GM08714 (cell line): ENCODE results near the gene DLGAP1.

Experiments
- H3K4me3 ChIP-seq: fragments of 200-500 bp; sonication (Bioruptor generic); 2 replicates; pipeline ENCODE4 v1.5.1; 2014; ENCODE audit warnings: mild to moderate bottlenecking, low read length, inconsistent platforms
- ZNF274 ChIP-seq: IDR thresholded peaks from 2 replicates; pipeline ENCODE4 v1.6.1; 2012; ENCODE audit warnings: mild to moderate bottlenecking, low read depth, low read length

DLGAP1 gene

DNA sequence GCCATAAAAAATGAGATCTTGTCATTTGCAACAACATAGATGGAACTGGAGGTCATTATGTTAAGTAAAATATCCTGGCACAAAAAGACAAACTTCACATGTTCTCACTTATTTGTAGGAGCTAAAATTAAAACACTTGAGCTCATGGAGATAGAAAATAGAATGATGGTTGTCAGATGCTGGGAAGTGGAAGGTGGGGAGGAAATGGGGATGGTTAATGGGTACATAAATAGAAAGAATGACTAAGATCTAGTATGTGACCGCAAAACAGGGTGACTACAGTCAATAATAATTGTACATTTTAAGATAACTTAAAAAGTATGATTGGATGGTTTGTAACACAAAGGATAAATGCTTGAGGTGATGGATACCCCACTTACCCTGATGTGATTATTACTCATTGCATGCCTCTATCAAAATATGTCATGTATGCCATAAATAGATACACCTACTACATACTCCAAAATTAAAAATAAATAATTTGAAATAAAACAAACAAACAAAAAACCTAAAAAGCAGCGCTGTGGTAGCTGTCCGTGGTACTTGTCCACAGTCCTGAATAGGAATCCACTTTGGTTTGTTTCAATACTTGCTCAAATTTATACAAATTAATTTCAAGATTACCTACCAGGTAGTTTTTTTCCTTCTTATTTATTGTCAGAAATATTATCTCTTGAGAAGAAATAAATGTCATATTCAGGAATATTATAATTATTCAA, 224.5 kb downstream of the DLGAP1 start:
- TF ChIP-seq ZNF274 = no peak
- H3K4me3 ChIP-seq = no peak overlapping the region

GRCh38 chr18:4224031-4224704, 230.9 kb downstream of the DLGAP1 start:
- TF ChIP-seq ZNF274 = no peak
- H3K4me3 ChIP-seq = no peak overlapping the region

- no peak for TF ChIP-seq ZNF274
- H3K4me3 ChIP-seq = no peak overlapping the region
Observed at GRCh38 chr18:4211111-4211837, 243.8 kb downstream of the DLGAP1 start.

GRCh38 chr18:4208366-4208765, 246.7 kb downstream of the DLGAP1 start:
- no peak overlapping the region for H3K4me3 ChIP-seq
- TF ChIP-seq ZNF274 = no peak

- no peak overlapping the region for H3K4me3 ChIP-seq
- no peak for TF ChIP-seq ZNF274
Observed at GRCh38 chr18:4207383-4207985, 247.6 kb downstream of the DLGAP1 start.

DNA sequence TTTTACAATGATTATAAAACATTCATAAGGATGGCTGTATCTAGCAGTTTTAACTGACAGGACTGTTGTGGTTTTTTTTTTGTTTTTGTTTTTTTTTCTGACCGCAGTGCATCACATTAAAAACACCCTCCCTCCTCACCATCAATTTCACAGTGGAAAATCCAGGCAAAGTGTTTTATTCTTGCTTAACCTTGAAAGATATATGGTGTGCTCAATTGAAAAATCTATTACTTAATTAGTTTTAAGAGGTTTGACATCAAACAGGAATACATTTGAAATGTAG, 250.7 kb downstream of the DLGAP1 start:
- H3K4me3 ChIP-seq = no peak overlapping the region
- TF ChIP-seq ZNF274 = no peak

- TF ChIP-seq ZNF274 = no peak
- no peak overlapping the region for H3K4me3 ChIP-seq
Observed at GRCh38 chr18:4203568-4204437, 251.3 kb downstream of the DLGAP1 start.

DNA sequence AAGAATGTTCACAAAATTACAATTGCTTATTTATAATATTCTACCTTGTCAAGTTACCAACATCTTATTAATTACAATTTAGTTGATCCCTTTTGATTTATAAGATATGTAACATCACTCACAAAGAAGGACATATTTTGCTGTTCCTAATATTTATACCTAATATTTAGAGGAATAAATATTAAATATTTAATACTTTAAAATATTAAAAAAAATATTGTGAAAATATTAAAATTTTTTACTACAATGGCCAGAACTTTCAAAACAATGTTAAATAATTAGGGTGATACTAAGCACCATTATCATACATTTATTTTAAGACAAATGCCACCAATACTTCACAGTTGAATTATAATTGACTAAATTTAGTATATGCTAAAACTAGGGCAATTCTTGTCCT, 254.7 kb downstream of the DLGAP1 start:
- TF ChIP-seq ZNF274 = no peak
- H3K4me3 ChIP-seq = no peak overlapping the region

DNA sequence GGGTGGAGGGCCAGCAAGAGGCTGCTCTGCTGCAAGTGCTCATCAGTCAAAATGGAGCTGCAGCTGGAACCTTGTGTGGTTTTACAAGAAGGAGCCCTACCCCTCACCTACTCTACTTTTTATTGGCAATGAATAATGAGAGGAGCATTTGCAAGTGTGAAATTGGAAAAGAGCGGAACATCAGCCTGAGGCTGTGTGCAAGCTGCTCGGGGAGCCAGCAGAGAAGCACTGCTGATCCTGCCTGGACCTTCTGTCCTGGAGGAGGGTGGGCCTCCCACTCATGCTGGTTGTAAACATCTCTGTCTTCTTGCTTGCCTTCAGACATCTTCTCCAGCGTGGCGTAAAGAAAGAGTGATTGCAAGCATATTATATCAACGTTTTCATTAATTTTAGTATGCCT, 256.2 kb downstream of the DLGAP1 start:
- H3K4me3 ChIP-seq = no peak overlapping the region
- TF ChIP-seq ZNF274 = no peak

DNA sequence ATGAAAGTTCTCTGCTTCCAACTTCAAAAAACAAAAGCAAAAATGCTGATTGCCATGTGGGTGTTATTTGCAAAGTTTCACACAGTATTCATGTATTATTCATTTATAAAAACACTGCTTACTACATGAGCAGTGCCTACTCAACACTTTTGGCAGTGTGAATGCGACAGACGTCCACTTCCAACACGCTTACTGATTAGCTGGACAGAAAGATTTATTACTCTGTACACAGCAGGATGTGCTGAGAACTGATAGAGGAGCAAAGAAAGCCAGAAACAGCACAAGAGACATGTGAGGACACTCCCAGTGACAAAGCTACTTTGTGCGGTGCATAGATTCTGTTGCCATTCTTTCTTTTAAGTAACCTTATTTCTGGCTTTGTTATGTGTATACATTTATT, 258.8 kb downstream of the DLGAP1 start:
- no peak for TF ChIP-seq ZNF274
- no peak overlapping the region for H3K4me3 ChIP-seq

- no peak for TF ChIP-seq ZNF274
- no peak overlapping the region for H3K4me3 ChIP-seq
Observed at GRCh38 chr18:4193086-4193485, 262.0 kb downstream of the DLGAP1 start.

GRCh38 chr18:4181882-4182568, 273.1 kb downstream of the DLGAP1 start:
- no peak overlapping the region for H3K4me3 ChIP-seq
- no peak for TF ChIP-seq ZNF274

DNA sequence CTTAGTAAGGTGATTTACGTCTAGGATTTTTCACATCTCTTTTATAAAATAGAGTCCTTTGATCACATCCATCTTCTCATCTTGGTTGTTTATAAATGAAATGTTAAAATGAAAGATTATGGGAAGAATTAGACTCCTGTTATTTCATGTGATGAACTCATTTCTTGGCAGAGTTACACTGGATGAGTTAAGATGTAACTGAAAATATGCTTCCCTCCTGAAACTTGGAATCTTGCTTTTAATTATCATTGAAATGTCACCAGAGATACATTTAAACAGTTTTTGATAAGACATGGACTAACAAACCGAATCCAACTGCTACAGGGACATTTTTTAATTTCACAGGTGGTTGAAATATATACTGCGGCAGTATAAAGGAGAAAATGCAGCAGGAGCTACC, 274.0 kb downstream of the DLGAP1 start:
- TF ChIP-seq ZNF274 = no peak
- H3K4me3 ChIP-seq = no peak overlapping the region
